Tibial nerve (tissue), 4 donors: Measurements from ENCODE around the gene HLA-DMB.

Experiments
- CTCF ChIP-seq, 5 experiments: fragments of 200-600 bp in 3 of 5; fragments of 450-650 bp in 2 of 5; sonication (generic) in 3 of 5; IDR thresholded peaks; one replicate each; pipeline ENCODE4 v1.5.1; 2016 to 2019; ENCODE audit warnings: antibody characterized with exemption in 5 of 5, mild to moderate bottlenecking in 3 of 5, moderate library complexity in 2 of 5
- EP300 ChIP-seq, 2 donors: sonication (generic); formaldehyde crosslinking; IDR thresholded peaks; one replicate each; pipeline ENCODE4 v1.6.1; 2017; ENCODE audit warnings: antibody characterized with exemption in 2 of 2, mild to moderate bottlenecking in 1 of 2
- POLR2A ChIP-seq, 2 donors: fragments of 450-650 bp; IDR thresholded peaks; one replicate each; pipeline ENCODE4 v1.6.1; 2017; ENCODE audit warnings: antibody characterized with exemption in 2 of 2, mild to moderate bottlenecking in 2 of 2, moderate library complexity in 2 of 2

DNA sequence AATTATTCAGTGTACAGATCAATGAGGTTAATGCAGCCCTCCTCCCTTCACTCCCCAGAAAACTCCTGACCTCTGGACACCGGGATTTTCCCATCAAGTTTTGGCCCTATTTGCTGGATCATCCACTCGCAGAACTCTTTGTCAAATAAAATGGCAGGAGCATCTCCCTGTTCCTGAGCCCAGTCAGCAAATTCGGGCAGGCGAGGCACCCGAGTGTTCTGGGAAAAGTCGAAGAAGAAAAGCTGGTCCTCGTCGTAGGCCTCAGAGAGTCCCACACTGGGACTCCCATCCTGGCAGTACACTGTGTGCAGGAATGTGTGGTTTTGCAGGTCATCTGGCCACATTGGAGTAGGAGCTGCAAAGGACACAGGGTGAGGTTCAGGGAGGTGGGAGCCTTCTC lies 9.6 kb upstream of the HLA-DMB start:
- TF ChIP-seq CTCF (IDR thresholded peaks at IDR 0.05), result no peak
- no peak for TF ChIP-seq EP300 (IDR thresholded peaks at IDR 0.05)
- no peak for TF ChIP-seq POLR2A (IDR thresholded peaks at IDR 0.05)
